Hepatocyte (in vitro differentiated cells): ENCODE results near the gene C16orf87. TPM values are rescaled to one million over a fixed set of nuclear protein-coding genes. Genes with fewer than 3 reads are reported as not detected.

Source experiments
- DNase-seq: peaks from one replicate; pipeline ENCODE4 v3.0.0-alpha.2; 2016; ENCODE audit warnings: low spot score
- H2AFZ ChIP-seq: fragments of 200-600 bp; sonication (generic); 2 replicates; pipeline ENCODE4 v1.6.0; 2016; ENCODE audit warnings: antibody characterized with exemption, mild to moderate bottlenecking
- H3K27ac ChIP-seq: fragments of 200-600 bp; sonication (generic); 2 replicates; pipeline ENCODE4 v1.5.1; 2016; ENCODE audit warnings: mild to moderate bottlenecking
- H3K27me3 ChIP-seq: fragments of 200-600 bp; sonication (generic); 2 replicates; pipeline ENCODE4 v1.6.1; 2016
- H3K36me3 ChIP-seq: fragments of 200-600 bp; sonication (generic); replicated peaks from 2 replicates; pipeline ENCODE4 v1.5.1; 2016; ENCODE audit warnings: low read depth; ENCODE audit not compliant: insufficient read depth
- H3K4me1 ChIP-seq: fragments of 200-600 bp; sonication (generic); 2 replicates; pipeline ENCODE4 v1.5.1; 2016; ENCODE audit warnings: mild to moderate bottlenecking, moderate library complexity; ENCODE audit not compliant: insufficient read depth
- H3K4me2 ChIP-seq: fragments of 200-600 bp; sonication (generic); 2 replicates; pipeline ENCODE4 v1.6.0; 2016
- H3K4me3 ChIP-seq: fragments of 200-600 bp; sonication (generic); 2 replicates; pipeline ENCODE4 v1.5.1; 2016; ENCODE audit warnings: mild to moderate bottlenecking
- H3K79me2 ChIP-seq: fragments of 200-600 bp; sonication (generic); 2 replicates; pipeline ENCODE4 v1.6.0; 2017; ENCODE audit warnings: mild to moderate bottlenecking
- H3K9me2 ChIP-seq: fragments of 200-600 bp; sonication (generic); replicated peaks from 2 replicates; pipeline ENCODE4 v1.6.0; 2017; ENCODE audit warnings: mild to moderate bottlenecking; ENCODE audit not compliant: insufficient read depth
- H3K9me3 ChIP-seq: fragments of 200-600 bp; sonication (generic); 2 replicates; pipeline ENCODE4 v1.5.1; 2016; ENCODE audit warnings: low read depth, mild to moderate bottlenecking
- H4K20me1 ChIP-seq: fragments of 200-600 bp; sonication (generic); 2 replicates; pipeline ENCODE4 v1.6.0; 2016; ENCODE audit warnings: mild to moderate bottlenecking; ENCODE audit not compliant: insufficient read depth, poor library complexity, severe bottlenecking
- EZH2 ChIP-seq: fragments of 200-600 bp; sonication (generic); IDR thresholded peaks from 2 replicates; pipeline ENCODE4 v1.6.1; 2016; ENCODE audit warnings: antibody characterized with exemption, mild to moderate bottlenecking, borderline replicate concordance
- EZH2phosphoT487 ChIP-seq: fragments of 200-600 bp; sonication (generic); IDR thresholded peaks from one replicate; pipeline ENCODE4 v1.6.1; 2018; ENCODE audit warnings: antibody characterized with exemption, mild to moderate bottlenecking, low read depth, moderate library complexity; ENCODE audit not compliant: unreplicated experiment, severe bottlenecking
- WGBS: methylation state at CpG from one replicate; pipeline ENCODE4 v1.1.6; 2016; ENCODE audit warnings: low lambda C conversion rate; ENCODE audit errors: missing lambda C conversion rate; 5-methylcytosine and 5-hydroxymethylcytosine counted together
- polyA plus RNA-seq: library from polyadenylated mRNA; unstranded; fragments of >200 nt; fragmentation: Nextera tagmentation; extraction: Ambion mirVana; gene quantifications from 2 replicates; pipeline ENCODE4 v1.2.1, GENCODE V29; 2016
- total RNA-seq: library from RNA; depleted of rRNA; stranded (reverse); fragments of >200 nt; gene quantifications from 2 replicates; pipeline ENCODE4 v1.2.3, GENCODE V29; 2014
- TF ChIP-seq, protein P1 (sequence below): fragments of 200-600 bp; sonication (generic); IDR thresholded peaks from 2 replicates; pipeline ENCODE4 v1.5.1; 2016; ENCODE audit warnings: antibody characterized with exemption, mild to moderate bottlenecking; ENCODE audit not compliant: poor library complexity

Gene C16orf87
- total and polyA plus RNA-seq, 2 experiments from 2014 or later = 24.9 to 25.1 TPM

GRCh38 chr16:46844771-46845170 is 13.8 kb upstream of the C16orf87 start:
- no peak overlapping the region for H3K4me3 ChIP-seq
- no peak overlapping the region for H3K4me2 ChIP-seq
- H4K20me1 ChIP-seq = no peaks in the 10 kb centered on the region
- no peaks in the 10 kb centered on the region for H3K27me3 ChIP-seq
- H3K4me1 ChIP-seq = no peaks in the 10 kb centered on the region
- H3K79me2 ChIP-seq = no peaks in the 10 kb centered on the region
- no peaks in the 10 kb centered on the region for H3K9me3 ChIP-seq
- no peaks in the 10 kb centered on the region for H3K9me2 ChIP-seq
- TF ChIP-seq EZH2phosphoT487 (no peak), EZH2 (no peak)
- TF ChIP-seq, protein P1, sequence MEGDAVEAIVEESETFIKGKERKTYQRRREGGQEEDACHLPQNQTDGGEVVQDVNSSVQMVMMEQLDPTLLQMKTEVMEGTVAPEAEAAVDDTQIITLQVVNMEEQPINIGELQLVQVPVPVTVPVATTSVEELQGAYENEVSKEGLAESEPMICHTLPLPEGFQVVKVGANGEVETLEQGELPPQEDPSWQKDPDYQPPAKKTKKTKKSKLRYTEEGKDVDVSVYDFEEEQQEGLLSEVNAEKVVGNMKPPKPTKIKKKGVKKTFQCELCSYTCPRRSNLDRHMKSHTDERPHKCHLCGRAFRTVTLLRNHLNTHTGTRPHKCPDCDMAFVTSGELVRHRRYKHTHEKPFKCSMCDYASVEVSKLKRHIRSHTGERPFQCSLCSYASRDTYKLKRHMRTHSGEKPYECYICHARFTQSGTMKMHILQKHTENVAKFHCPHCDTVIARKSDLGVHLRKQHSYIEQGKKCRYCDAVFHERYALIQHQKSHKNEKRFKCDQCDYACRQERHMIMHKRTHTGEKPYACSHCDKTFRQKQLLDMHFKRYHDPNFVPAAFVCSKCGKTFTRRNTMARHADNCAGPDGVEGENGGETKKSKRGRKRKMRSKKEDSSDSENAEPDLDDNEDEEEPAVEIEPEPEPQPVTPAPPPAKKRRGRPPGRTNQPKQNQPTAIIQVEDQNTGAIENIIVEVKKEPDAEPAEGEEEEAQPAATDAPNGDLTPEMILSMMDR = no peak
- no peak for DNase-seq
- no peaks in the 10 kb centered on the region for H3K36me3 ChIP-seq
- 85% methylated on average over 10 of the region's 10 CpGs for WGBS
- no peak overlapping the region for H2AFZ ChIP-seq
- no peak overlapping the region for H3K27ac ChIP-seq

- no peak overlapping the region for H2AFZ ChIP-seq
- H3K36me3 ChIP-seq = no peaks in the 10 kb centered on the region
- H3K9me2 ChIP-seq = no peaks in the 10 kb centered on the region
- H3K27ac ChIP-seq = no peak overlapping the region
- H3K9me3 ChIP-seq = no peaks in the 10 kb centered on the region
- 97% methylated on average over 57 of the region's 74 CpGs for WGBS
- H4K20me1 ChIP-seq = no peaks in the 10 kb centered on the region
- H3K4me2 ChIP-seq = no peak overlapping the region
- TF ChIP-seq EZH2phosphoT487 (no peak), EZH2 (no peak)
- H3K27me3 ChIP-seq = no peaks in the 10 kb centered on the region
- H3K4me3 ChIP-seq = no peak overlapping the region
- DNase-seq = no peak
- no peaks in the 10 kb centered on the region for H3K4me1 ChIP-seq
- no peaks in the 10 kb centered on the region for H3K79me2 ChIP-seq
Measured at GRCh38 chr16:46843898-46844642, 13.1 kb upstream of the C16orf87 start.

GRCh38 chr16:46842192-46842895 is 11.4 kb upstream of the C16orf87 start:
- H3K4me2 ChIP-seq = no peak overlapping the region
- no peaks in the 10 kb centered on the region for H3K79me2 ChIP-seq
- no peak for DNase-seq
- no peaks in the 10 kb centered on the region for H4K20me1 ChIP-seq
- H2AFZ ChIP-seq = no peak overlapping the region
- no peak overlapping the region for H3K4me3 ChIP-seq
- no peaks in the 10 kb centered on the region for H3K4me1 ChIP-seq
- no peaks in the 10 kb centered on the region for H3K9me3 ChIP-seq
- WGBS = 96% methylated on average over 18 of the region's 18 CpGs
- H3K27ac ChIP-seq = no peak overlapping the region
- H3K9me2 ChIP-seq = no peaks in the 10 kb centered on the region
- H3K27me3 ChIP-seq = no peaks in the 10 kb centered on the region
- TF ChIP-seq EZH2 (no peak), EZH2phosphoT487 (no peak)
- TF ChIP-seq, protein P1 = no peak
- H3K36me3 ChIP-seq = no peaks in the 10 kb centered on the region

DNA sequence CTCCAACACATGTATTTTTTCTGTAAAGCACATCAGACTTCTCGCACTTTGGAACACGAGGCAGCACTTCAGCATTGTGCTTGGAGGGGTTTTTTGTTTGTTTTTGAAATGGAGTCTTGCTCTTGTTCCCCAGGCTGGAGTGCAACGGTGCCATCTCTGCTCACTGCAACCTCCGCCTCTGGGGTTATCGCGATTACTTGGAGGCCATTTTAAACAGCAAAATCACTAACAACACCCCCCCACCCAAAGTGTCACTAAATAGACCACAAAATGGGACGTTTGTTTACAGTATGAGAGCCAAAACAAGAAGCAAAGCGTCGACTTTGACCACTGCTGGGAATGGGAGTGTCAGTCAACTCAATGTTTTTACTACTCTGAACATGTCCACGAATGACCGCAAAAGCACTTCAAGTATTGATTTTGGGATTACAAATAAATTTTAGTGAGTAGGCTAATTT is 9.0 kb upstream of the C16orf87 start:
- Histone ChIP-seq H3K4me2 (no peak overlapping the region), H3K36me3 (no peaks in the 10 kb centered on the region), H4K20me1 (no peaks in the 10 kb centered on the region), H3K9me3 (no peaks in the 10 kb centered on the region), H3K4me1 (no peaks in the 10 kb centered on the region), H3K9me2 (no peaks in the 10 kb centered on the region), H3K79me2 (no peaks in the 10 kb centered on the region), H3K27me3 (no peaks in the 10 kb centered on the region), H3K4me3 (no peak overlapping the region), H3K27ac (no peak overlapping the region), H2AFZ (no peak overlapping the region)
- no peak for TF ChIP-seq EZH2phosphoT487
- TF ChIP-seq, protein P1 = no peak
- no peak for TF ChIP-seq EZH2
- DNase-seq = no peak
- 69% methylated on average over 11 of the region's 11 CpGs for WGBS
